Measurements from ENCODE around the gene USE1. TPM values are rescaled to one million over a fixed set of nuclear protein-coding genes. Genes with fewer than 3 reads are reported as not detected.

The USE1 gene
- total RNA-seq, 1 experiment from 2014 or later: 27.5 TPM

- DNase-seq (ENCODE audit: low read depth, low spot score) (no peak), ATAC-seq (no peak)
- peaks cover 3 to 17% of the 10 kb centered on the region in 2 experiments; a peak in 3 of 4 replicates for H3K4me1 ChIP-seq (ENCODE audit: control insufficient read depth in 1 of 2, insufficient read depth in 2 of 2, low read length in 2 of 2)
- no peak within 1 kb of the TSS for H3K27ac ChIP-seq (ENCODE audit: low read depth, low read length)
- TF ChIP-seq SIN3A (IDR thresholded peaks at IDR 0.05; ENCODE audit: low read depth) (no peak), RAD21 (IDR thresholded peaks at IDR 0.05; ENCODE audit: low read depth) (no peak), ZFX (IDR thresholded peaks at IDR 0.05) (no peak), REST (IDR thresholded peaks at IDR 0.05; ENCODE audit: low read depth) (no peak), SRF (IDR thresholded peaks at IDR 0.05; ENCODE audit: low read depth) (no peak), FOSL1 (IDR thresholded peaks at IDR 0.05; ENCODE audit: low read depth) (no peak), SP1 (IDR thresholded peaks at IDR 0.05; ENCODE audit: low read depth) (no peak), MAX (IDR thresholded peaks at IDR 0.05) (no peak), YY1 (IDR thresholded peaks at IDR 0.05; ENCODE audit: extremely low read depth, insufficient replicate concordance, low read depth, low read length) (no peak), POLR2A (IDR thresholded peaks at IDR 0.05; ENCODE audit: borderline replicate concordance, extremely low read depth, insufficient read depth, insufficient read length) (no peak), CBX3 (IDR thresholded peaks at IDR 0.05; ENCODE audit: low read depth) (no peak), ATF3 (IDR thresholded peaks at IDR 0.05) (no peak), EZH2phosphoT487 (IDR thresholded peaks at IDR 0.05; ENCODE audit: borderline replicate concordance) (no peak)
- H3K4me2 ChIP-seq (ENCODE audit: low read length): no peak within 1 kb of the TSS
- peaks cover 17% of the 10 kb centered on the region for H3K79me2 ChIP-seq (ENCODE audit: insufficient read depth, low read length)
- CTCF ChIA-PET: no interaction called here
- no TSS peak for BruUV-seq (replicated peaks)
- H4K20me1 ChIP-seq (ENCODE audit: insufficient read depth): no peaks in the 10 kb centered on the region
- no peaks in the 10 kb centered on the region for H3K9me2 ChIP-seq (ENCODE audit: insufficient read depth)
- peaks cover 0 to 7% of the 10 kb centered on the region in 2 experiments; a peak in 1 of 4 replicates for H3K36me3 ChIP-seq (ENCODE audit: control insufficient read depth in 1 of 2, insufficient read depth in 2 of 2, low read length in 2 of 2)
- H2AFZ ChIP-seq (ENCODE audit: low read depth, low read length, poor library complexity, severe bottlenecking): no peak within 1 kb of the TSS
- RAD21 ChIA-PET (ENCODE audit: low non-redundant PET in 1 of 2, low total read pairs in 2 of 2, uncharacterized antibody in 2 of 2, unreplicated experiment in 2 of 2): no interaction called here
- POLR2A ChIA-PET: interaction anchor here (1.3 kb wide), 2 partner anchors 30 to 50 kb away, joined by 3 read pairs; partner anchors contain the start of gene USE1
- no peaks in the 10 kb centered on the region for H3K9me3 ChIP-seq (ENCODE audit: control insufficient read depth in 1 of 2, insufficient read depth in 1 of 2, low read depth in 1 of 2, low read length in 2 of 2)
- H3K9ac ChIP-seq (ENCODE audit: low read length): no peak within 1 kb of the TSS
- no peak within 1 kb of the TSS for H3K4me3 ChIP-seq (replicated peaks in 1 of 2; ENCODE audit: low read depth in 1 of 2, low read length in 2 of 2)
- H3K27me3 ChIP-seq (ENCODE audit: insufficient read depth, low read length): no peaks in the 10 kb centered on the region
- intact Hi-C loops (cut with micrococcal nuclease): no loop called here
Measured at GRCh38 chr19:17264641-17264979, 49.5 kb downstream of the USE1 start, which contains the start of gene USHBP1. Gene USHBP1, minus strand, starts transcription at chr19:17264745. Its CDS starts 446 bp downstream, at chr19:17264299.

Data from HCT116 (cell line).